ENCODE results near the gene CCDC106. TPM values are rescaled to one million over a fixed set of nuclear protein-coding genes. Genes with fewer than 3 reads are reported as not detected.

CCDC106 gene
- total RNA-seq, 2 donors from 2014 or later, result 19.1 to 30.0 TPM

DNA sequence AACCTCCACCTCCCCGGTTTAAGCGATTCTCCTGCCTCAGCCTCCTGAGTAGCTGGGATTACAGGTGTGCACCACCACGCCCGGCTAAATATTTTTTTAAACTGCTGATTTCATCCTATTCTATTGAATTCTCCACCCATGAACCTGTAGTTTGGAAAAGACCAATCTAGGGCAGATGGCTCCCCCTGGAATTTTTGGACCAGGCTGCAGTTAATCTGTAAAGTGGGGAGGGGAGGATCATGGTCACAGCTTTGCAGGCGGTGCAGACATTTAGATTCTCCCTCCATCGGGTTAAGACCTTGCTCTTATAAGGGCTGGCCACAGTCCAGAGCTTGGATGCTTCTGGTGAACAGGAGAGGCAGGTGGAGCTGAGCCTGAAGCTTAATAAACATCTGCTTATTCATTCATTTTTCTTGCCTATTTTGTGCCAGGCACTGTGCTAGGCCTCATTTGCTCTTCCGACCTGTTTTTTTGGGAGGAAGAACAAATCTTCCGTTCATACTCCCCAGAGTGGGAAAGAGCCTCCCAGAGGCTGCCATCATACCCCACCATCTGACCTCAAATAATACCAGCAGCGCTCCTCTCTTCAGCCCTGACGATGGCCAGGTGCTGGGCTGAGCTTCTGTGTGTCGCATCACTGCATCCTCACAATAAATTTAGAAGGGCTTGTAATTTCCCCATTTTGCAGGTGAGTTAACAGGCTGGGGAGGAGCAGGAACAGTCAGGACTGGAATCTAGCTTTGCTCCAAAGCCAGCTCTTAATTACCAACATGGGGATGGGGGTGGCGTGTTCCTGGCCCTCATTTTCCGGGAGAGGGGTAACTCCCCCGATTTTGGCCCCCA lies 902 bp upstream of the CCDC106 start:
- H3K9me3 ChIP-seq, result no peaks in the 10 kb centered on the region
- peak overlapping the region; percentile 80 to 88 for H3K4me3 ChIP-seq
- H3K36me3 ChIP-seq, result peaks cover 11% of the 10 kb centered on the region
- peaks cover 0 to 53% of the 10 kb centered on the region in 2 donors for H3K4me1 ChIP-seq
- TF ChIP-seq, protein P1, sequence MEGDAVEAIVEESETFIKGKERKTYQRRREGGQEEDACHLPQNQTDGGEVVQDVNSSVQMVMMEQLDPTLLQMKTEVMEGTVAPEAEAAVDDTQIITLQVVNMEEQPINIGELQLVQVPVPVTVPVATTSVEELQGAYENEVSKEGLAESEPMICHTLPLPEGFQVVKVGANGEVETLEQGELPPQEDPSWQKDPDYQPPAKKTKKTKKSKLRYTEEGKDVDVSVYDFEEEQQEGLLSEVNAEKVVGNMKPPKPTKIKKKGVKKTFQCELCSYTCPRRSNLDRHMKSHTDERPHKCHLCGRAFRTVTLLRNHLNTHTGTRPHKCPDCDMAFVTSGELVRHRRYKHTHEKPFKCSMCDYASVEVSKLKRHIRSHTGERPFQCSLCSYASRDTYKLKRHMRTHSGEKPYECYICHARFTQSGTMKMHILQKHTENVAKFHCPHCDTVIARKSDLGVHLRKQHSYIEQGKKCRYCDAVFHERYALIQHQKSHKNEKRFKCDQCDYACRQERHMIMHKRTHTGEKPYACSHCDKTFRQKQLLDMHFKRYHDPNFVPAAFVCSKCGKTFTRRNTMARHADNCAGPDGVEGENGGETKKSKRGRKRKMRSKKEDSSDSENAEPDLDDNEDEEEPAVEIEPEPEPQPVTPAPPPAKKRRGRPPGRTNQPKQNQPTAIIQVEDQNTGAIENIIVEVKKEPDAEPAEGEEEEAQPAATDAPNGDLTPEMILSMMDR (IDR thresholded peaks at IDR 0.05), result no peak
- no peaks in the 10 kb centered on the region for H3K27me3 ChIP-seq
- H3K27ac ChIP-seq, result peak overlapping the region; percentile 87 to 90
- DNase-seq (ENCODE audit: low spot score), result no peak

- no peak for DNase-seq (ENCODE audit: low spot score)
- Histone ChIP-seq H3K27me3 (no peaks in the 10 kb centered on the region), H3K4me3 (peak overlapping the region; percentile 80 to 88), H3K27ac (peak overlapping the region; percentile 87 to 90), H3K4me1 (peaks cover 0 to 48% of the 10 kb centered on the region in 2 donors), H3K9me3 (no peaks in the 10 kb centered on the region), H3K36me3 (peaks cover 11% of the 10 kb centered on the region)
- TF ChIP-seq, protein P1 (IDR thresholded peaks at IDR 0.05), result no peak
Measured at GRCh38 chr19:55648585-55649267, 714 bp downstream of the CCDC106 start.

GRCh38 chr19:55649268-55650125 lies 1.5 kb downstream of the CCDC106 start:
- no peaks in the 10 kb centered on the region for H3K9me3 ChIP-seq
- peak overlapping the region; percentile 87 to 90 for H3K27ac ChIP-seq
- H3K4me3 ChIP-seq, result peak overlapping the region in 1 of 2 donors; percentile 80
- H3K4me1 ChIP-seq, result peaks cover 0 to 40% of the 10 kb centered on the region in 2 donors
- H3K27me3 ChIP-seq, result no peaks in the 10 kb centered on the region
- peaks cover 11% of the 10 kb centered on the region for H3K36me3 ChIP-seq
- no peak for DNase-seq (ENCODE audit: low spot score)
- TF ChIP-seq, protein P1 (IDR thresholded peaks at IDR 0.05), result no peak

- Histone ChIP-seq H3K27me3 (no peaks in the 10 kb centered on the region), H3K4me3 (no peak overlapping the region), H3K4me1 (peaks cover 0 to 34% of the 10 kb centered on the region in 2 donors), H3K9me3 (no peaks in the 10 kb centered on the region), H3K36me3 (peaks cover 7% of the 10 kb centered on the region), H3K27ac (no peak overlapping the region)
- TF ChIP-seq, protein P1 (IDR thresholded peaks at IDR 0.05), result no peak
- DNase-seq (ENCODE audit: low spot score), result no peak
Measured at GRCh38 chr19:55650126-55650557, 2.1 kb downstream of the CCDC106 start.

DNA sequence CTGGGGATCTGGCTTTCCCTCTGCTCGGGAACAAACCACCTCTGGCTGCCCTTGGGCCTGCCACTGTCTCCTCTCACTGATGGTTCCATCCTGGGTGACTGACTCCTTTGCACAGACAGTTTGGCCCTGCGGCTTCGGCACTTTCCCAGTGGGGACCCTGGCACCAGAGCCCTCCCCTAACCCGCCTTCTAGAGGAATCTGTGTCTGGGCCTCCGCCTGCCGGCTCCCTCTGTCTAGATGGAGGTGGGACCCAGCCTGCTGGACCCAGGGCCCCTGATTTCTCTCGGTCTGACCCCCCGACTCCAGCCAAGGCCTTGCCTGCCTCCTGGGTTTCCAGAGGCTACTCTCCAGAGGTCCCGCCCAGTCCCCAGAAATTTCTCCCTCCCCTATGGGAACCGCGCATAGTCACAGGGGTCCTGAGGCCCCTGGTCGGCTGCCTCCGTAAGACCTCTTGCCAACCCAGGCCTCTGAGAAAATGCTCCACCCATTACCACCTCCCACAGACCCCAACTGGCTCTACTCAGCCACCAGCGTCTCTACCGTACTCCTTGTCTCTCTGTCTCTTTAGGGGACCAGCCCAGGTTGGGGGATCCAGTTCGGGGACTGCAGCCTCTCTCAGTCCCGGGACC lies 2.7 kb downstream of the CCDC106 start:
- no peak for DNase-seq (ENCODE audit: low spot score)
- peaks cover 0 to 33% of the 10 kb centered on the region in 2 donors for H3K4me1 ChIP-seq
- H3K4me3 ChIP-seq, result no peak overlapping the region
- H3K9me3 ChIP-seq, result no peaks in the 10 kb centered on the region
- no peaks in the 10 kb centered on the region for H3K27me3 ChIP-seq
- H3K27ac ChIP-seq, result no peak overlapping the region
- peaks cover 1% of the 10 kb centered on the region for H3K36me3 ChIP-seq
- TF ChIP-seq, protein P1 (IDR thresholded peaks at IDR 0.05), result no peak

All from right atrium auricular region (tissue), 2 donors.